Upper lobe of right lung (tissue), 1 donor: ENCODE measurements around the gene ZNF175. TPM values are rescaled to one million over a fixed set of nuclear protein-coding genes. Genes with fewer than 3 reads are reported as not detected.

ENCODE experiments used
- ATAC-seq: fragments of 200-7000 bp; cut with Tn5 transposase; one replicate; pipeline ENCODE4 v1.9.1; 2020; ENCODE audit warnings: mild to moderate bottlenecking, moderate library complexity
- DNase-seq: peaks from one replicate; pipeline ENCODE4 v3.0.0-alpha.2; 2020
- H3K27ac ChIP-seq: fragments of 200-600 bp; one replicate; pipeline ENCODE4 v1.8.0; 2022
- H3K27me3 ChIP-seq: fragments of 200-600 bp; one replicate; pipeline ENCODE4 v1.8.0; 2022; ENCODE audit warnings: mild to moderate bottlenecking
- H3K36me3 ChIP-seq: fragments of 200-600 bp; one replicate; pipeline ENCODE4 v1.8.0; 2022
- H3K4me1 ChIP-seq: fragments of 200-600 bp; one replicate; pipeline ENCODE4 v1.8.0; 2022
- H3K4me3 ChIP-seq: fragments of 200-600 bp; one replicate; pipeline ENCODE4 v1.8.0; 2022; ENCODE audit warnings: mild to moderate bottlenecking
- H3K9me3 ChIP-seq: fragments of 200-600 bp; one replicate; pipeline ENCODE4 v1.8.0; 2022
- CTCF ChIP-seq: fragments of 200-600 bp; IDR thresholded peaks from one replicate; pipeline ENCODE4 v1.8.0; 2022; ENCODE audit warnings: antibody characterized with exemption
- intact Hi-C: fragments of 100-400 bp; cut with DNase I; formaldehyde crosslinking; loops from one replicate; pipeline ENCODE4 v1.11.0; 2022
- total RNA-seq: library from RNA; stranded (reverse); fragmentation: NEBNext Ultra II Directional; extraction: Animal tissue kit (Norgen Biotek cat#: 25700); gene quantifications from one replicate; pipeline ENCODE4 v1.2.1, GENCODE V29; 2021
- donor health status: DM: no; HTN: yes; CAD: no; lungs with severe emphysema.

Gene ZNF175
- total RNA-seq, 1 donor from 2014 or later, result 13.8 TPM

- no peaks in the 10 kb centered on the region for H3K36me3 ChIP-seq
- H3K27ac ChIP-seq, result no peak overlapping the region
- H3K4me3 ChIP-seq, result no peak overlapping the region
- H3K4me1 ChIP-seq, result no peaks in the 10 kb centered on the region
- DNase-seq, result no peak
- peak; percentile 39 for ATAC-seq
- TF ChIP-seq CTCF, result no peak
- no peaks in the 10 kb centered on the region for H3K9me3 ChIP-seq
- intact Hi-C loops, result no loop called here
- peaks cover 15% of the 10 kb centered on the region for H3K27me3 ChIP-seq
These were observed 30.0 kb downstream of the ZNF175 start for GRCh38 chr19:51600940-51601580.

- Histone ChIP-seq H3K4me3 (no peak overlapping the region), H3K4me1 (no peaks in the 10 kb centered on the region), H3K27ac (no peak overlapping the region), H3K27me3 (peaks cover 15% of the 10 kb centered on the region), H3K36me3 (no peaks in the 10 kb centered on the region), H3K9me3 (no peaks in the 10 kb centered on the region)
- intact Hi-C loops, result no loop called here
- no peak for TF ChIP-seq CTCF
- DNase-seq (no peak), ATAC-seq (no peak)
These were observed 31.2 kb downstream of the ZNF175 start for GRCh38 chr19:51602189-51602854.

- H3K4me3 ChIP-seq, result no peak overlapping the region
- intact Hi-C loops, result no loop called here
- no peaks in the 10 kb centered on the region for H3K4me1 ChIP-seq
- TF ChIP-seq CTCF, result no peak
- H3K27ac ChIP-seq, result no peak overlapping the region
- no peak for ATAC-seq
- H3K27me3 ChIP-seq, result no peaks in the 10 kb centered on the region
- no peaks in the 10 kb centered on the region for H3K9me3 ChIP-seq
- no peaks in the 10 kb centered on the region for H3K36me3 ChIP-seq
- no peak for DNase-seq
These were observed 36.0 kb downstream of the ZNF175 start for GRCh38 chr19:51607077-51607476.

- no peaks in the 10 kb centered on the region for H3K36me3 ChIP-seq
- H3K27ac ChIP-seq, result no peak overlapping the region
- H3K4me3 ChIP-seq, result no peak overlapping the region
- H3K4me1 ChIP-seq, result no peaks in the 10 kb centered on the region
- H3K9me3 ChIP-seq, result no peaks in the 10 kb centered on the region
- ATAC-seq, result peak; percentile 98
- H3K27me3 ChIP-seq, result peaks cover 2% of the 10 kb centered on the region
- peak; percentile 91 for DNase-seq
- TF ChIP-seq CTCF, result peak; percentile 58
- intact Hi-C loops, result no loop called here
These were observed 37.0 kb downstream of the ZNF175 start for GRCh38 chr19:51607920-51608562.

GRCh38 chr19:51610576-51610975 lies 39.5 kb downstream of the ZNF175 start:
- no peak overlapping the region for H3K4me3 ChIP-seq
- no peak for ATAC-seq
- H3K27me3 ChIP-seq, result peaks cover 15% of the 10 kb centered on the region
- no peaks in the 10 kb centered on the region for H3K9me3 ChIP-seq
- intact Hi-C loops, result no loop called here
- no peak overlapping the region for H3K27ac ChIP-seq
- DNase-seq, result no peak
- TF ChIP-seq CTCF, result no peak
- H3K4me1 ChIP-seq, result no peaks in the 10 kb centered on the region
- no peaks in the 10 kb centered on the region for H3K36me3 ChIP-seq
